Transverse colon (tissue), 4 donors: ENCODE data around the gene TMEM229B. TPM values are rescaled to one million over a fixed set of nuclear protein-coding genes. Genes with fewer than 3 reads are reported as not detected.

ENCODE experiments used
- DNase-seq: peaks from one replicate; pipeline ENCODE4 v3.0.0-alpha.2; 2019
- H3K27ac ChIP-seq, 4 donors: fragments of 200-600 bp; sonication (generic); 2 replicates each; pipeline ENCODE4 v1.5.1; 2016 to 2018; ENCODE audit warnings: inconsistent platforms in 4 of 4
- H3K27me3 ChIP-seq: fragments of 200-600 bp; sonication (generic); 2 replicates; pipeline ENCODE4 v1.5.1; 2017; ENCODE audit warnings: inconsistent platforms
- H3K36me3 ChIP-seq, 4 donors: fragments of 200-600 bp; sonication (generic); 2 replicates each; pipeline ENCODE4 v1.5.1; 2017 to 2019; ENCODE audit warnings: inconsistent platforms in 4 of 4
- H3K4me1 ChIP-seq, 4 donors: fragments of 200-600 bp; sonication (generic); 2 replicates each; pipeline ENCODE4 v1.5.1; 2017 to 2020; ENCODE audit warnings: inconsistent platforms in 4 of 4
- H3K4me3 ChIP-seq, 4 donors: fragments of 200-600 bp; sonication (generic); 1 replicate in 1 of 4; 2 replicates in 3 of 4; pipeline versions ENCODE4 v1.5.1 to v1.6.1; 2017 to 2019; ENCODE audit warnings: inconsistent platforms in 4 of 4
- H3K9me3 ChIP-seq, 2 donors: fragments of 200-600 bp; sonication (generic); 2 replicates each; pipeline ENCODE4 v1.5.1; 2017 to 2019; ENCODE audit warnings: inconsistent platforms in 2 of 2
- CTCF ChIP-seq, 5 experiments: fragments of 200-600 bp in 3 of 5; fragments of 450-650 bp in 2 of 5; sonication (generic) in 3 of 5; IDR thresholded peaks; 1 replicate in 2 of 5; 2 replicates in 3 of 5; pipeline ENCODE4 v1.5.1; 2016 to 2017; ENCODE audit warnings: antibody characterized with exemption in 5 of 5, inconsistent platforms in 3 of 5, mild to moderate bottlenecking in 2 of 5, moderate library complexity in 1 of 5
- EP300 ChIP-seq: sonication (generic); formaldehyde crosslinking; IDR thresholded peaks from one replicate; pipeline ENCODE4 v1.6.1; 2017; ENCODE audit warnings: antibody characterized with exemption, low read depth
- POLR2A ChIP-seq: fragments of 450-650 bp; IDR thresholded peaks from one replicate; pipeline ENCODE4 v1.6.1; 2016; ENCODE audit warnings: antibody characterized with exemption, mild to moderate bottlenecking, moderate library complexity
- POLR2AphosphoS5 ChIP-seq, 3 donors: sonication (generic); formaldehyde crosslinking; IDR thresholded peaks; one replicate each; pipeline ENCODE4 v1.6.1; 2016; ENCODE audit warnings: antibody characterized with exemption in 3 of 3
- WGBS, 2 donors: methylation state at CpG; one replicate each; pipeline ENCODE4 v1.1.5; 2018; ENCODE audit warnings: low coverage in 1 of 2; 5-methylcytosine and 5-hydroxymethylcytosine counted together
- in situ Hi-C, 4 donors: fragments of 200-750 bp; cut with MboI; loops; one replicate each; pipeline versions ENCODE4 v1.15.0 to v1.15.1; 2017; ENCODE audit warnings: low sequenced_read_pairs in 3 of 4, low pct_ligation_motif_present in 1 of 4, low pct_unique_long_range_greater_than_20kb in 1 of 4
- intact Hi-C: fragments of 100-400 bp; cut with DNase I; formaldehyde crosslinking; loops from one replicate; pipeline ENCODE4 v1.15.1; 2023; ENCODE audit warnings: low total_unique reads
- total RNA-seq, 4 donors: library from RNA; depleted of rRNA; stranded (reverse); fragments of >200 nt; gene quantifications; one replicate each; pipeline ENCODE4 v1.1.0, GENCODE V29; 2016

TMEM229B gene
- total RNA-seq, 4 donors from 2014 or later, result 3.7 to 13.5 (median 7.4) TPM

GRCh38 chr14:67442139-67442906, 46.2 kb downstream of the TMEM229B start:
- Histone ChIP-seq H3K27ac (peak overlapping the region in 2 of 4 donors; percentile 28 to 82), H3K27me3 (no peaks in the 10 kb centered on the region), H3K36me3 (no peaks in the 10 kb centered on the region), H3K9me3 (no peaks in the 10 kb centered on the region), H3K4me3 (no peak overlapping the region), H3K4me1 (peaks cover 0 to 38% (median 8%) of the 10 kb centered on the region in 4 donors)
- DNase-seq, result no peak
- TF ChIP-seq POLR2A, result no peak
- no peak for TF ChIP-seq CTCF (IDR thresholded peaks at IDR 0.05)
- TF ChIP-seq EP300, result no peak
- no peak for TF ChIP-seq POLR2AphosphoS5 (IDR thresholded peaks at IDR 0.05)
- in situ Hi-C loops (loop anchor here in 2 of 4 donors (25.0 kb wide), 2 partner anchors 120 to 270 kb away; partner anchors contain the start of gene RDH12 (in 1 of the 2)), intact Hi-C loops (no loop called here)
- 68 to 69% methylated on average over 5 to 8 of the region's 8 CpGs for WGBS, 2 donors

- no peaks in the 10 kb centered on the region for H3K9me3 ChIP-seq
- no peaks in the 10 kb centered on the region for H3K36me3 ChIP-seq
- no peak for TF ChIP-seq POLR2AphosphoS5 (IDR thresholded peaks at IDR 0.05)
- TF ChIP-seq EP300, result no peak
- TF ChIP-seq CTCF (IDR thresholded peaks at IDR 0.05), result no peak
- TF ChIP-seq POLR2A, result no peak
- DNase-seq, result no peak
- no peaks in the 10 kb centered on the region for H3K27me3 ChIP-seq
- WGBS, 2 donors, result 89 to 96% methylated on average over 6 to 8 of the region's 8 CpGs
- intact Hi-C loops, result no loop called here
- peaks cover 0 to 31% (median 4%) of the 10 kb centered on the region in 4 donors for H3K4me1 ChIP-seq
- in situ Hi-C loops, result loop anchor here in 2 of 4 donors (25.0 kb wide), 2 partner anchors 121 to 271 kb away; partner anchors contain the start of gene RDH12 (in 1 of the 2)
- peak overlapping the region in 1 of 4 donors; percentile 82 for H3K27ac ChIP-seq
- H3K4me3 ChIP-seq, result no peak overlapping the region
These were observed 46.8 kb downstream of the TMEM229B start for GRCh38 chr14:67441672-67442071.

- intact Hi-C loops (no loop called here), in situ Hi-C loops (loop anchor here in 2 of 4 donors (25.0 kb wide), 2 partner anchors 121 to 271 kb away; partner anchors contain the start of gene RDH12 (in 1 of the 2))
- Histone ChIP-seq H3K4me3 (no peak overlapping the region), H3K9me3 (no peaks in the 10 kb centered on the region), H3K27ac (peak overlapping the region; percentile 62 to 86 (median 76)), H3K27me3 (no peaks in the 10 kb centered on the region), H3K36me3 (no peaks in the 10 kb centered on the region), H3K4me1 (peaks cover 0 to 27% (median 3%) of the 10 kb centered on the region in 4 donors)
- TF ChIP-seq EP300 (no peak), POLR2AphosphoS5 (IDR thresholded peaks at IDR 0.05) (no peak), CTCF (IDR thresholded peaks at IDR 0.05) (no peak)
- DNase-seq, result no peak
- WGBS, 2 donors, result 96% methylated on average over 2 of the region's 2 CpGs; no CpG with 5 or more reads in 1 of the 2 donors
These were observed 47.3 kb downstream of the TMEM229B start for GRCh38 chr14:67441256-67441655.

GRCh38 chr14:67440513-67440912, 48.0 kb downstream of the TMEM229B start:
- DNase-seq, result peak; percentile 51
- WGBS, 2 donors, result 36% methylated on average over 4 of the region's 4 CpGs; no CpG with 5 or more reads in 1 of the 2 donors
- Histone ChIP-seq H3K4me1 (peaks cover 0 to 27% (median 3%) of the 10 kb centered on the region in 4 donors), H3K27ac (peak overlapping the region; percentile 62 to 86 (median 76)), H3K4me3 (no peak overlapping the region), H3K27me3 (no peaks in the 10 kb centered on the region), H3K36me3 (no peaks in the 10 kb centered on the region), H3K9me3 (no peaks in the 10 kb centered on the region)
- in situ Hi-C loops, result loop anchor here in 2 of 4 donors (25.0 kb wide), 2 partner anchors 122 to 272 kb away; partner anchors contain the start of gene RDH12 (in 1 of the 2)
- intact Hi-C loops, result no loop called here
- no peak for TF ChIP-seq POLR2A
- TF ChIP-seq POLR2AphosphoS5 (IDR thresholded peaks at IDR 0.05), result no peak
- no peak for TF ChIP-seq CTCF (IDR thresholded peaks at IDR 0.05)
- no peak for TF ChIP-seq EP300
